B cell (primary cell): ENCODE data around the gene FGFRL1. TPM values are rescaled to one million over a fixed set of nuclear protein-coding genes. Genes with fewer than 3 reads are reported as not detected.

Experiments
- ATAC-seq: fragments of 200-7000 bp; cut with Tn5 transposase; one replicate; pipeline ENCODE4 v1.10.0; 2021; ENCODE audit warnings: low read depth, mild to moderate bottlenecking, moderate number of reproducible peaks, moderate library complexity
- CTCF ChIA-PET: fragments of 350-600 bp; sonication (Branson Sonifier 250); formaldehyde crosslinking; loops from one replicate; lab custom pipeline; 2021; ENCODE audit warnings: antibody characterized with exemption, inconsistent platforms; lab: Charles Lee
- POLR2A ChIA-PET: fragments of 350-600 bp; sonication (Branson Sonifier 250); formaldehyde crosslinking; loops from one replicate; lab custom pipeline; 2021; ENCODE audit warnings: antibody characterized with exemption; lab: Charles Lee
- DNase-seq: peaks from one replicate; pipeline ENCODE4 v3.0.0; 2013
- H2AFZ ChIP-seq: 2 replicates; pipeline ENCODE4 v1.6.1; 2012; ENCODE audit warnings: mild to moderate bottlenecking, low read depth, low read length; ENCODE audit not compliant: insufficient read depth, poor library complexity, severe bottlenecking
- H3K27ac ChIP-seq, 2 donors: 1 replicate in 1 of 2; 2 replicates in 1 of 2; pipeline ENCODE4 v1.5.1; 2012 to 2013; ENCODE audit warnings: low read length in 2 of 2, mild to moderate bottlenecking in 2 of 2, moderate library complexity in 1 of 2
- H3K27me3 ChIP-seq, 4 experiments: fragments of 200-600 bp in 1 of 4; sonication (generic) in 1 of 4; replicated peaks in 1 of 4; 1 replicate in 2 of 4; 2 replicates in 2 of 4; pipeline versions ENCODE4 v1.6.1 to v1.7.0; 2013 to 2016; ENCODE audit warnings: low read length in 3 of 4, mild to moderate bottlenecking in 2 of 4, mixed read lengths in 1 of 4, moderate library complexity in 1 of 4; ENCODE audit not compliant: insufficient read depth in 4 of 4, control insufficient read depth in 3 of 4; ENCODE audit errors: control extremely low read depth in 1 of 4
- H3K36me3 ChIP-seq, 2 experiments: replicated peaks in 1 of 2; 1 replicate in 1 of 2; 2 replicates in 1 of 2; pipeline versions ENCODE4 v1.6.1 to v1.7.1; 2013; ENCODE audit warnings: low read length in 1 of 2; ENCODE audit not compliant: insufficient read depth in 2 of 2, control insufficient read depth in 1 of 2; ENCODE audit errors: control extremely low read depth in 1 of 2, extremely low read depth in 1 of 2
- H3K4me1 ChIP-seq, 2 donors: fragments of 200-600 bp in 1 of 2; sonication (generic) in 1 of 2; 1 replicate in 1 of 2; 2 replicates in 1 of 2; pipeline versions ENCODE4 v1.5.1 to v1.6.1; 2013 to 2017; ENCODE audit warnings: low read length in 2 of 2; ENCODE audit not compliant: control insufficient read depth in 2 of 2, insufficient read depth in 2 of 2
- H3K4me2 ChIP-seq: replicated peaks from 2 replicates; pipeline ENCODE3; 2012; ENCODE audit warnings: mild to moderate bottlenecking, low read depth, low read length; ENCODE audit not compliant: poor library complexity, severe bottlenecking
- H3K4me3 ChIP-seq, 5 experiments: fragments of 200-600 bp in 1 of 5; sonication (generic) in 1 of 5; 1 replicate in 3 of 5; 2 replicates in 2 of 5; pipeline versions ENCODE4 v1.5.1 to v1.7.0; 2011 to 2016; ENCODE audit warnings: low read length in 4 of 5, mild to moderate bottlenecking in 4 of 5, low read depth in 2 of 5, control low read depth in 1 of 5, moderate library complexity in 1 of 5; ENCODE audit not compliant: insufficient read depth in 1 of 5; ENCODE audit errors: control extremely low read depth in 1 of 5, extremely low read depth in 1 of 5
- H3K79me2 ChIP-seq: fragments of 200-600 bp; sonication (generic); one replicate; pipeline ENCODE4 v1.6.0; 2016; ENCODE audit warnings: low read length; ENCODE audit not compliant: control insufficient read depth, insufficient read depth
- H3K9ac ChIP-seq: fragments of 200-600 bp; sonication (generic); 2 replicates; pipeline ENCODE4 v1.6.1; 2017; ENCODE audit warnings: mild to moderate bottlenecking, low read length, moderate library complexity
- H3K9me3 ChIP-seq, 3 donors: one replicate each; pipeline versions ENCODE4 v1.6.1 to v1.7.1; 2013; ENCODE audit warnings: low read length in 2 of 3; ENCODE audit not compliant: control insufficient read depth in 2 of 3, insufficient read depth in 1 of 3; ENCODE audit errors: control extremely low read depth in 1 of 3
- H4K20me1 ChIP-seq: 2 replicates; pipeline ENCODE4 v1.6.0; 2012; ENCODE audit warnings: mild to moderate bottlenecking, low read length; ENCODE audit not compliant: insufficient read depth, control insufficient read depth, poor library complexity, severe bottlenecking
- H3K27ac Mint-ChIP-seq: one replicate; pipeline ENCODE4 v1.8.0; 2021; ENCODE audit warnings: mixed read lengths
- H3K27me3 Mint-ChIP-seq: one replicate; pipeline ENCODE4 v1.8.0; 2021; ENCODE audit warnings: mixed read lengths
- H3K4me1 Mint-ChIP-seq: one replicate; pipeline ENCODE4 v1.8.0; 2021; ENCODE audit warnings: mixed read lengths
- H3K4me3 Mint-ChIP-seq: one replicate; pipeline ENCODE4 v1.8.0; 2021; ENCODE audit warnings: mixed read lengths
- H3K9me3 Mint-ChIP-seq: one replicate; pipeline ENCODE4 v1.8.0; 2022; ENCODE audit warnings: mixed read lengths; ENCODE audit not compliant: insufficient read depth
- EZH2 ChIP-seq: IDR thresholded peaks from 2 replicates; pipeline ENCODE4 v1.6.1; 2012; ENCODE audit warnings: borderline replicate concordance, low read depth, mild to moderate bottlenecking, moderate library complexity, low read length; ENCODE audit not compliant: insufficient read depth, poor library complexity, severe bottlenecking
- WGBS: methylation state at CpG from one replicate; pipeline ENCODE4 v1.1.5; 2013; ENCODE audit warnings: missing lambda C conversion rate; ENCODE audit not compliant: insufficient coverage; 5-methylcytosine and 5-hydroxymethylcytosine counted together
- intact Hi-C: fragments of 100-400 bp; cut with micrococcal nuclease; formaldehyde crosslinking; loops from one replicate; pipeline ENCODE4 v1.10.0; 2022
- polyA plus RNA-seq: library from polyadenylated mRNA; depleted of rRNA; stranded (reverse); fragments of >200 nt; gene quantifications from 2 replicates; pipeline ENCODE4 v1.2.3, GENCODE V29; 2012
- total RNA-seq, 2 donors: library from RNA; stranded (reverse); fragments of 120-200 nt in 1 of 2; gene quantifications; 1 replicate in 1 of 2; 2 replicates in 1 of 2; pipeline versions ENCODE4 v1.2.3 to v1.2.4, GENCODE V29; 2013 to 2022
- TF ChIP-seq, protein P1 (sequence below): fragments of 200-600 bp; IDR thresholded peaks from one replicate; pipeline ENCODE4 v1.8.0; 2022; ENCODE audit warnings: antibody characterized with exemption, mild to moderate bottlenecking

FGFRL1 gene
- total and polyA plus RNA-seq, 2 donors (not counting 1 experiment from before 2014, with no cell fraction given) = 24.1 to 28.9 TPM

GRCh38 chr4:999882-1000425 lies 11.5 kb upstream of the FGFRL1 start:
- Mint-ChIP-seq H3K27me3 (peaks cover 22% of the 10 kb centered on the region), H3K27ac (peak overlapping the region; percentile 32), H3K4me1 (peaks cover 31% of the 10 kb centered on the region), H3K9me3 (no peaks in the 10 kb centered on the region), H3K4me3 (peak overlapping the region; percentile 19)
- DNase-seq (no peak), ATAC-seq (peak; percentile 28)
- TF ChIP-seq EZH2 = no peak
- TF ChIP-seq, protein P1, sequence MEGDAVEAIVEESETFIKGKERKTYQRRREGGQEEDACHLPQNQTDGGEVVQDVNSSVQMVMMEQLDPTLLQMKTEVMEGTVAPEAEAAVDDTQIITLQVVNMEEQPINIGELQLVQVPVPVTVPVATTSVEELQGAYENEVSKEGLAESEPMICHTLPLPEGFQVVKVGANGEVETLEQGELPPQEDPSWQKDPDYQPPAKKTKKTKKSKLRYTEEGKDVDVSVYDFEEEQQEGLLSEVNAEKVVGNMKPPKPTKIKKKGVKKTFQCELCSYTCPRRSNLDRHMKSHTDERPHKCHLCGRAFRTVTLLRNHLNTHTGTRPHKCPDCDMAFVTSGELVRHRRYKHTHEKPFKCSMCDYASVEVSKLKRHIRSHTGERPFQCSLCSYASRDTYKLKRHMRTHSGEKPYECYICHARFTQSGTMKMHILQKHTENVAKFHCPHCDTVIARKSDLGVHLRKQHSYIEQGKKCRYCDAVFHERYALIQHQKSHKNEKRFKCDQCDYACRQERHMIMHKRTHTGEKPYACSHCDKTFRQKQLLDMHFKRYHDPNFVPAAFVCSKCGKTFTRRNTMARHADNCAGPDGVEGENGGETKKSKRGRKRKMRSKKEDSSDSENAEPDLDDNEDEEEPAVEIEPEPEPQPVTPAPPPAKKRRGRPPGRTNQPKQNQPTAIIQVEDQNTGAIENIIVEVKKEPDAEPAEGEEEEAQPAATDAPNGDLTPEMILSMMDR = no peak
- 5% methylated on average over 14 of the region's 18 CpGs for WGBS
- Histone ChIP-seq H4K20me1 (peaks cover 8% of the 10 kb centered on the region), H2AFZ (no peak overlapping the region), H3K4me1 (peaks cover 30 to 42% of the 10 kb centered on the region in 2 donors), H3K27ac (no peak overlapping the region), H3K4me2 (no peak overlapping the region), H3K4me3 (no peak overlapping the region), H3K79me2 (no peaks in the 10 kb centered on the region), H3K9me3 (peaks cover 0 to 43% (median 0%) of the 10 kb centered on the region in 3 donors), H3K27me3 (peaks cover 0 to 72% (median 34%) of the 10 kb centered on the region in 4 experiments), H3K9ac (no peak overlapping the region), H3K36me3 (no peaks in the 10 kb centered on the region)
- ChIA-PET CTCF (no interaction called here), POLR2A (no interaction called here)
- intact Hi-C loops = no loop called here

DNA sequence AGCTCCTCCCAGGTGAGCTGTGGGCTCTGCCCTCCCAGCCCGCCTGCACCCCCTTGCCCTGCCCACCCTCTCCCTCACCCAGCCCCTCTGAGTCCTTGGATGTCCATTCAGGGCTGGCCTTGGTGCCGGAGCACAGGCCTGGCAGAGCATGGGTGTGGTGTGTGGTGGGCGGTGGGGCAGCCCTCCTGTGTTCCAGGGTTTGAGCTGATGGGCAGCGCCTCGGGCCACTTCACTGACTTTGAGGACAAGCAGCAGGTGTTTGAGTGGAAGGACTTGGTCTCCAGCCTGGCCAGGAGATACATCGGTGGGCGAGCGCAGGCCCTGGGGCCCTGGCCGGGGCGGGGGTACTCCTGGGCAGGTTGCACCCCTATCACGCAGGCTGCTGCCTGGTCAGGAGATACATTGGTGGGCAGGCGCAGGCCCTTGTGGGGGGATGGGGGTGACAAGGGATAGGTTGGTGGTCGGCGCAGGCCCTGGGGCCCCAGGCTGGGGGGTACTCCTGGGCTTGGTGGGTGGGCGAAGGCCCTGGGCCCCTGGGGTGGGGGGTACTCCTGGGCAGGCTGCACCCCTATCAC lies 10.7 kb upstream of the FGFRL1 start:
- H3K4me1 ChIP-seq = peaks cover 30 to 42% of the 10 kb centered on the region in 2 donors
- H3K27ac ChIP-seq = no peak overlapping the region
- 95% methylated on average over 12 of the region's 15 CpGs for WGBS
- Mint-ChIP-seq H3K27ac (no peak overlapping the region), H3K9me3 (no peaks in the 10 kb centered on the region), H3K4me1 (peaks cover 31% of the 10 kb centered on the region), H3K4me3 (no peak overlapping the region), H3K27me3 (peaks cover 26% of the 10 kb centered on the region)
- no peaks in the 10 kb centered on the region for H3K36me3 ChIP-seq
- H3K9ac ChIP-seq = no peak overlapping the region
- DNase-seq (no peak), ATAC-seq (no peak)
- ChIA-PET POLR2A (no interaction called here), CTCF (no interaction called here)
- H3K79me2 ChIP-seq = no peaks in the 10 kb centered on the region
- no peak for TF ChIP-seq EZH2
- TF ChIP-seq, protein P1 = no peak
- no peak overlapping the region for H3K4me3 ChIP-seq
- no peak overlapping the region for H3K4me2 ChIP-seq
- H2AFZ ChIP-seq = no peak overlapping the region
- intact Hi-C loops = no loop called here
- peaks cover 0 to 46% (median 0%) of the 10 kb centered on the region in 3 donors for H3K9me3 ChIP-seq
- H3K27me3 ChIP-seq = peaks cover 0 to 80% (median 37%) of the 10 kb centered on the region in 4 experiments
- peaks cover 8% of the 10 kb centered on the region for H4K20me1 ChIP-seq
